GM21576 (cell line): Measurements from ENCODE around the gene NFIC.
"Not testable (repeated sequence)": the region's sequence is repeated elsewhere in the genome, so short reads cannot be mapped to it uniquely, and the experiment has no call there.

Experiments used
- ATAC-seq: cut with Tn5 transposase; IDR thresholded peaks from one replicate; pipeline ENCODE4 v1.9.1; 2021; ENCODE audit warnings: mild to moderate bottlenecking, moderate library complexity; ENCODE audit not compliant: unreplicated experiment

The NFIC gene

DNA sequence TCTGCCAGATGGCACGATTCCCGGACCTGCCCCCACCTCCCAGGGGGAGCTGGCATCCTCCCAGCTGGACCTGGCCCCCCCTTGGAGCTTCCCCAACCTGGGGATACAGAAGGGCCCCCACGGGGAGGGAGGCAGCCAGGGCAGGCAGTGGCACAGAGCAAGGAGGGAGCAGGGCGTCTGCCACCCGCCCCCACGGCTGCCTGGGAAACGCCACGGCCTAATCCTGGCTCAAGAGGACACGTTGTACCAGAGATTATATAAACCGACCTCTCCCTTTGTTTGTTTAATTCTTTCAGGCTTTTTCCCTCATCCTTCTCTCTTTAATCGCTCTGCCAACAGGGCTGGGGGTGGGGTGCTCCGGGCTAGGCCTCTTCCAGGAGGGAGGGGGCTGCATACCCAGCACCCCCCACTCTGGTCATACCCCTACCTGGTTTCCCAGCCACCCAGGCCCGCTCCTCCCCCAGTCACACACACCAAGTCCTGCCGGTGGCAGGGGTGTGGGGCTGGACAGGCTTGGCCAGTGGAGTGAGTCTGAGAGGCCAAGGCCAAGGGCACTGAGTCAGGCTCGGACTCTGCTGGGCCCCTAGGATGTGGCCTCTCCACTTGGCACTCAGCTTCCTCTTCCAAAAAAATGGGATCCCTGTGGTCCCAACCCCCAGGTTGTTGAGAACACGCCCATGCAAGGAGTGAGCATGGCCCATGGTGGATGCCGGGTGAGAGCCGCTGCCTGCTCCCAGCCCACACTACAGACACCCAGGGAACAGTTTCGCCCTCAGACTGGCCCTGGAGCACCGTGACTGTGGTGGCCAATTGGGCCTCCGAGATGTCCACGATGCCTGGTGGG is 29.5 kb upstream of the NFIC start:
- ATAC-seq: no peak

DNA sequence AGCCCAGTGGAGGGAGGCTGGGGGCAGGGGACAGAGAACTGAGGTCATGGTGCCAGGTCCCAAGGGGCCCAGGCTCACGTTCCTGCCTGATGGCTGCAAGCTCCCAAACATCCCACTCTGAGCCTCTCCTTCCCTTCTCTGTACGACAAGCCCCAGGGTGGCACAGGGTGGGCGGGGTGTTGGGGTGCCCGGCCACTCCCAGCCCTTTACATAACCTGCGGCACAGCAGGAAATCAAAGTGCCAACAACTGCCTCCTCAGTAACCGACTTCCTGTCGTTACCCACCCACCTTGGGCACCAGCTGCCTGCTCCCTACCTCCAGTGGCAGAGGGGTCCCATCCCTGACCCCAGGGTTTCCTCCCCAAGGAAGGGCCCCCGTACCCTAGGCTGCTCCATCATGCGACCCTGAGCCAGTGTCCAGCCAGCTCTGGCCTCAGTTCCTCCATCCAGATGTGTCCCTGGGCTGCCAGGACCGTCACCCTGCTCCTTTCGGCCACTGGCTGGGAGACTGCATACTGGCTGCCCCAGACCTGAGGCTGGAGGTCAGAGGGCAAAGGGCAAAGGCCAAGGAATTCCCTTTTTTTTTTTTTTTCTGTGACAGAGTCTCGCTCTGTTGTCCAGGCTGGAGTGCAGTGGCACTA is 27.7 kb upstream of the NFIC start:
- ATAC-seq: no peak

DNA sequence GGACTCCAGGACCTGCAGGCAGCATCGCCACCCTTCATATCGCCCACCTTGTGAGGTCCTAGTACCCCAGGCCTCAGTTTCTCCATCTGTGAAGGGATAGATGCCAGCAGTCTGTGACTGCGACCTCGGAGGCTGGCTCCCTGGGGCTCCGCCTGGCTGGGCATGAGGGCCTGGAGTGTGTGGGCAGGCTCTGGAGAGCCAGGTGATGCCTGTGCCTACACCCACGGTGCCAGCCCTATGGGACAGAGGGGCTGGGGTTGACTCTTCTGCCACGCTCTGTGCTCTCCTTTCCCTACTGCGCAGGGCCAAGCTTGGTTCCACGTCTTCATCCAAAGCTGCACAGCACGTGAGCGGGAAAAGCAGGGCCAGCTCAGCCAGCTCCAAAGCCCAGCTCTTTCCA is 26.0 kb upstream of the NFIC start:
- no peak for ATAC-seq

DNA sequence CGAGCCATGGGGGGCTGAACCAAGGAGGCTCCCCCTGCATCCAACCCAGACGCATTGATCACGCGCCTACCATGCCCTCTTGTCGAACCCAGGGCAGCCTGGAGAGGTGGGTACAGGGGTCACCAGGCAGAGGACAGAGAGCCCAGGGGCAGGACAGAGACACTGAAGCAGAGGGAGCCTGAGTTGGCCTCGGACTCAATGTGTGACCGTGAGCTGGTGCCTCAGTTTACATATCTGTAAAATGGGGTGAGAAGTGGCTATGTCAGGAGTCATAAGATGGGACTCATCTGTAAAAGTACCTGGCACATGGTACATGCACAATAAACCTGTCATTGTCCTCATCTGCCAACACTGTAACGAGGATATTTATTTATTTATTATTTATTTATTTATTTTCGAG is 24.1 kb upstream of the NFIC start:
- ATAC-seq: no peak

DNA sequence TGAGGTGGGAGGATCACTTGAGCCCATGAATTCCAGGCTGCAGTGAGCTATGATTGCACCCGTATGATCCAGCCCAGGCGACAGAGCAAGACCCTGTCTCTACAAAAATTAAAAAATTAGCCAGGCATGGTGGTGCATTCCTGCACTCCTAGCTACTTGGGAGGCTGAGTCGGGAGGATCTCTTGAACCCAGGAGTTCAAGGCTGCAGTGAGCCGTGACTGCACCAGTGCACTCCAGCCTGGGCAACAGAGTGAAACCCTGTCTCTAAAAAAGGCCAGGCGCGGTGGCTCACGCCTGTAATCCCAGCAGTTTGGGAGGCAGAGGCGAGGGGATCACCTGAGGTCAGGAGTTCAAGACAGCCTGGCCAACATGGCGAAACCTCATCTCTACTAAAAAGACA is 23.4 kb upstream of the NFIC start:
- not testable (repeated sequence) for ATAC-seq

DNA sequence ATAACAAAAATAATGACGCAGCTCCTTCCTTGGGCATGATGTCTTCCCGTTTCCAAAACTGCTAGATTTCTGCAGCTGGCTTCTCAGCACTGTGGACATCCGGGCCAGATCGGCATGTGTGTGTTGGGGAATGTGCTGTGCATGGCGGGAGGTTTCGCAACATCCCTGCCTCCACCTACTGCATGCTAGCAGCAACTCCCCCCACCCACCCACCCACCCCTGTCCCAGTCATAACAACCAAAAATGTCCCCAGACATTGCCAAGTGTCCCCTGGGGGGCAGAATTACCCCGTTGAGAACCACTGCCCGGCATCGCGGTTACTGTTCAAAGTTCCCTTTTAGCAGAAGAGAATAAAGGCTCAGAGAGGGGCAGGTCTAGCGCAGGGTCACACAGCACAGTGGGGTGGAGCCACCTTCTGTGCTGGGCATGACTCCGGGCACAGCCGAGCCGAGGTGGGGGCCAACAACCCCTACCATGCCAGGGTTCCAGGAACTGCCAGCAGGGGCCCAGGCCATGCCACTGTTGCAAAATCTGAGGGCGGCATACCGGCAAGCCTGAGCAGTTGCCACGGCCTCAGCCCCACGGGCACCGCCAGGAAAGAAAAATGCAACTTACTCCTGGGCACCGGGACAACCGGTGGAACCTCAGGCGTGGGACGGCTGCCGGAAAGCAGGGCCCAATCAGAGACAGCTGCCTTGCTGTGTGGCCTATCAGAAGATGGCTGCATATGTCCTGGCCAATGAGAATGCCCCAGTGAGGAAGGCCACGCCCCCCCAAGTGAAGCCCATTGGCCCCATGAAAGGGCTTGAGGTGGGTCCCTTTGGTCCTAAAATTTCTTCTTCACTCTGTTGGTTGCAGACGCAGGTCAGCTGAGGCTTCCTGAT is 22.5 kb upstream of the NFIC start:
- no peak for ATAC-seq

GRCh38 chr19:3344608-3345598 is 21.5 kb upstream of the NFIC start:
- ATAC-seq: no peak

DNA sequence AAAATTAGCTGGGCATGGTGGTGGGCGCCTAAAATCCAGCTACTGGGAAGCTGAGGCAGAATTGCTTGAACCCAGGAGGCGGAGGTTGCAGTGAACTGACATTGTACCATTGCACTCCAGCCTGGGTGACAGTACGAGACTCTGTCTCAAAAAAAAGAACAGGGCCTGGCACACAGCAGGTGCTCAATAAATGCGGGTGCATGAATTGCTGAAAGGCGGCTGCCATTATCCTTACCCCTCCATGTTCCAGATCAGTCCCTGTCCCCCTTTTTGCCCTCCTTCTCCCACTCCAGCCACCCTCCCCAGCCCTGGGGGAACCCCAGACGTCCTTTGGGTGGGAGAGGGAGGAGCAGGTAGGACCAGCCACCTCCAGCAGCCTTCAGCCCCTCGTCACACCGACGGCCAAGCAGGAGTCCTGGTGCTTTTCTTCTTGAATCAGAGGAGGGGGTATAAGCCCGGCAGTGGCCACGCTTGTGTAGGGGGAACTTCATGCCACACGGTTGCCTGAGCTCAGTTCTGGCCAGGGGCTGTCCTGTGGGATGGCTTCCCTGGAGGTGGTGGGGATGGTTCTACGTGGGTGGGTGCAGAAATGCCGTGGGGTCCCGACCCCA is 20.4 kb upstream of the NFIC start:
- ATAC-seq: no peak

GRCh38 chr19:3346677-3347353 is 19.6 kb upstream of the NFIC start:
- ATAC-seq: no peak

- no peak for ATAC-seq
Measured at GRCh38 chr19:3348042-3348441, 18.3 kb upstream of the NFIC start.

GRCh38 chr19:3348469-3348868 is 17.9 kb upstream of the NFIC start:
- ATAC-seq: not testable (repeated sequence)

DNA sequence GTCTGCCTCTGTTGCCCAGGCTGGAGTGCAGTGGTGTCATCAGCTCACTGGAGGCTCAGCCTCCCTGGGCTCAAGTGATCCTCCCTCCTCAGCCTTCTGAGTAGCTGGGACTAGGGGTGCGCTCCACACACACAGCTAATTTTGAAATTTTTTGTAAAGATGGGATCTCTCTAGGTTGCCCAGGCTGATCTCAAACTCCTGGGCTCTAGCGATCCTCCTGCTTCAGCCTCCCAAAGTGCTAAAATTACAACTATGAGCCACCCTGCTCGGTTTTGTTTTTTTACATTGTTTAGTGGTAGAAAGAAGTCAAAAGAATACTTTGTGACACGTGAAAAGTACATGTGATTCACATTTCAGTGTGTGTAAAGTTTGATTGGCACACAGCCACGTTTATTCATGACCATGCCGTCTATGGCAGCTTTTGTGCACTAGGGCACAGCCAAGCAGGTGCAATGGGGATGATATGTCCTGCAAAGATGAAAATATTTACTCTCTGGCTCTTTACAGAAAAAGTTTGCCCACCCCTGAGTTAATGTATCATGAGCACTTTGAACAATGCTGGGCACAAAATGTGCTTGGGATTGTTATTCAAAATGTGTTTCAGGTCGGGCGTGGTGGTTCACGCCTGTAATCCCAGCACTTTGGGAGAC is 16.2 kb upstream of the NFIC start:
- ATAC-seq: no peak

- ATAC-seq: no peak
Measured at GRCh38 chr19:3351702-3352447, 14.5 kb upstream of the NFIC start.

DNA sequence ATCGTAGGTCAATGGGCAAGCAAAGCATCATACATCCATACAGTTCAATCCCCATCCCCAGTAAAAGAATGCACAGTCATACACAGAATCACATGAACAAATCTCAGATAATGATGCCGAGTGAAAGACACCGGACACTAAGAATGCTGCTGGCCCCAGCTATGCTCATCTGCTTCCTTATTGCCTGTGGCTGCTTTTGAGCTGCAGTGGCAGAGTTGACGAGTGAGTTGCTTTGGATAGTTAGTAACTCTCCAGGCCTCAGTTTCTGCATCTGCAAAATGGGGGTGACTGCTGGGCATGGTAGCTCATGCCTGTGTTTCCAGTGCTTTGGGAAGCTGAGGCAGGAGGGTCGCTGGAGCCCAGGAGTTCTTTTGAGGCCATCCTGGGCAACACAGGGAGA is 12.9 kb upstream of the NFIC start:
- ATAC-seq: no peak

- ATAC-seq: no peak
Measured at GRCh38 chr19:3356805-3357204, 9.6 kb upstream of the NFIC start.

GRCh38 chr19:3357271-3357991 is 9.0 kb upstream of the NFIC start:
- no peak for ATAC-seq

DNA sequence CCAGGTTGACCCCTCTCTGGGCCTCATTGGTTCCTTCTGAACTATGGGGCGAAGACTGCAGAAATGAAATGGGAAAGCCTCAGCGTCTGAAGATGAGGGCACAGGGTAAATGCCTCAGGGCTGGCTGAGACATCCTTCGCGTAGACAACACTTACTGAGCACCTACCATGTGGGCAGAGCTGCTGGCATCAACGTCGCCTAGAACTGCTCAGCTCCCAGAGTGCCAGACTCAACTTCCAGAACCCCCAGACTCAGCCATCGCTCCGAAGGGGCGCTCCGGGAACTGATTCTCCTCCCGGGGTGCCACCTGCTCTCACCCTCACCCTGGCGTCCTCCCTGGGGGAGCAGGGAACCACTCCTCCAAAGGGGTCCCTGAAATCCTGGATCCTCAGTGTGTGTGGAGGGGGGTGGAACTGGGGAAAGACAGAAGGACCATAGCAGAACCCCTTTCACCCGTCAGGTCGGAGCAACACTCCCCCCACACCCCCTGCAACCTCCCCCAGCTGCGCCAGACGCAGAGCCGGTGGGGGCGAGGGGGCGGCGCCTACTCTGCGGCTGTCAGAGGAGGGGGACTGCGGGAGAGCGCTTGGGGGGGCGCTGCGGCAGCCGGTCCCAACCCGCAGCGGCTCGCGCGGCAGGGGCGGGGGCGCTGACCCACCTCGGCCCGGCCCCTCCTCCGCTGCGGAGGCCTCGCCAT is 8.2 kb upstream of the NFIC start:
- ATAC-seq: no peak
